Activated CD4-positive, alpha-beta memory T cell treated with anti-CD3 and anti-CD28 coated beads for 36 hours (primary cell): Measurements from ENCODE around the gene MTSS2. TPM values are rescaled to one million over a fixed set of nuclear protein-coding genes. Genes with fewer than 3 reads are reported as not detected.

ENCODE experiments used
- CTCF ChIA-PET: fragments of 350-600 bp; sonication (Branson Sonifier 250); formaldehyde crosslinking; loops from one replicate; lab custom pipeline; 2021; ENCODE audit warnings: antibody characterized with exemption, inconsistent platforms; lab: Charles Lee
- POLR2A ChIA-PET: fragments of 350-600 bp; sonication (Branson Sonifier 250); formaldehyde crosslinking; loops from one replicate; lab custom pipeline; 2021; ENCODE audit warnings: antibody characterized with exemption; lab: Charles Lee
- DNase-seq: peaks from one replicate; pipeline ENCODE4 v3.0.0-alpha.2; 2020
- H3K27ac Mint-ChIP-seq: one replicate; pipeline ENCODE4 v1.8.0; 2021; ENCODE audit warnings: mixed read lengths
- H3K27me3 Mint-ChIP-seq: one replicate; pipeline ENCODE4 v1.8.0; 2021; ENCODE audit warnings: mixed read lengths
- H3K36me3 Mint-ChIP-seq: one replicate; pipeline ENCODE4 v1.8.0; 2021; ENCODE audit warnings: mixed read lengths
- H3K4me1 Mint-ChIP-seq: one replicate; pipeline ENCODE4 v1.8.0; 2021; ENCODE audit warnings: low read depth, mixed read lengths
- H3K4me3 Mint-ChIP-seq: one replicate; pipeline ENCODE4 v1.8.0; 2021; ENCODE audit warnings: mild to moderate bottlenecking, mixed read lengths
- H3K9me3 Mint-ChIP-seq: one replicate; pipeline ENCODE4 v1.8.0; 2021; ENCODE audit warnings: mixed read lengths
- intact Hi-C: fragments of 100-400 bp; cut with micrococcal nuclease; formaldehyde crosslinking; loops from one replicate; pipeline ENCODE4 v1.15.1; 2023
- total RNA-seq, 2 experiments: library from RNA; stranded (reverse); gene quantifications; one replicate each; pipeline ENCODE4 v1.2.3, GENCODE V29; 2021

MTSS2 gene
- 1 to 10 TPM in 1 of 2 experiments, under 1 TPM in 1; 0.29 to 1.1 TPM for total RNA-seq

GRCh38 chr16:70685938-70686375 lies at the start of gene MTSS2:
TSS of gene MTSS2 (minus strand) at chr16:70686053. CDS start at chr16:70685791, 262 bp downstream.
- Mint-ChIP-seq H3K27ac (no peak within 1 kb of the TSS), H3K27me3 (peaks cover 21% of the 10 kb centered on the region), H3K36me3 (no peaks in the 10 kb centered on the region), H3K9me3 (no peaks in the 10 kb centered on the region), H3K4me3 (peak within 1 kb of the TSS; percentile 39), H3K4me1 (peaks cover 2% of the 10 kb centered on the region)
- CTCF ChIA-PET: no interaction called here
- peak; percentile 21 for DNase-seq
- POLR2A ChIA-PET: no interaction called here
- intact Hi-C loops: loop anchor here (1.0 to 10.0 kb wide), 2 partner anchors 49 to 85 kb away; no protein-coding TSS in a partner anchor

- H3K27ac Mint-ChIP-seq: no peak overlapping the region
- peaks cover 37% of the 10 kb centered on the region for H3K4me1 Mint-ChIP-seq
- H3K4me3 Mint-ChIP-seq: no peak overlapping the region
- no peak for DNase-seq
- no peaks in the 10 kb centered on the region for H3K9me3 Mint-ChIP-seq
- H3K27me3 Mint-ChIP-seq: no peaks in the 10 kb centered on the region
- ChIA-PET CTCF (interaction anchor here (0.6 to 1.3 kb wide), 2 partner anchors 36 kb away, joined by 4 to 7 read pairs; no protein-coding TSS in a partner anchor), POLR2A (interaction anchor here (0.6 kb wide), 1 partner anchor 334 kb away, joined by 5 read pairs; no protein-coding TSS in a partner anchor)
- peaks cover 5% of the 10 kb centered on the region for H3K36me3 Mint-ChIP-seq
- intact Hi-C loops: loop anchor here (10.0 kb wide), 1 partner anchor 51 kb away; the partner anchor contains the start of gene MTSS2
Measured at GRCh38 chr16:70735141-70735979, 49.5 kb upstream of the MTSS2 start.

GRCh38 chr16:70734522-70735095 lies 48.8 kb upstream of the MTSS2 start:
- ChIA-PET CTCF (interaction anchor here (0.6 to 1.3 kb wide), 2 partner anchors 33 to 37 kb away, joined by 3 to 7 read pairs; no protein-coding TSS in a partner anchor), POLR2A (interaction anchor here (0.6 kb wide), 1 partner anchor 333 kb away, joined by 5 read pairs; no protein-coding TSS in a partner anchor)
- intact Hi-C loops: loop anchor here (10.0 kb wide), 1 partner anchor 50 kb away; the partner anchor contains the start of gene MTSS2
- Mint-ChIP-seq H3K36me3 (peaks cover 12% of the 10 kb centered on the region), H3K27ac (no peak overlapping the region), H3K4me3 (no peak overlapping the region), H3K9me3 (no peaks in the 10 kb centered on the region), H3K27me3 (no peaks in the 10 kb centered on the region), H3K4me1 (peaks cover 35% of the 10 kb centered on the region)
- DNase-seq: no peak

- CTCF ChIA-PET: interaction anchor here (1.0 kb wide), 1 partner anchor 40 kb away, joined by 3 read pairs; no protein-coding TSS in a partner anchor
- Mint-ChIP-seq H3K9me3 (no peaks in the 10 kb centered on the region), H3K36me3 (peaks cover 16% of the 10 kb centered on the region), H3K4me3 (no peak overlapping the region), H3K4me1 (no peaks in the 10 kb centered on the region), H3K27me3 (no peaks in the 10 kb centered on the region), H3K27ac (no peak overlapping the region)
- intact Hi-C loops: loop anchor here (10.0 kb wide), 1 partner anchor 46 kb away; the partner anchor contains the start of gene MTSS2
- POLR2A ChIA-PET: no interaction called here
- DNase-seq: no peak
Measured at GRCh38 chr16:70730944-70731343, 45.1 kb upstream of the MTSS2 start.

GRCh38 chr16:70730031-70730430 lies 44.2 kb upstream of the MTSS2 start:
- ChIA-PET CTCF (interaction anchor here (1.0 kb wide), 1 partner anchor 41 kb away, joined by 3 read pairs; no protein-coding TSS in a partner anchor), POLR2A (no interaction called here)
- Mint-ChIP-seq H3K9me3 (no peaks in the 10 kb centered on the region), H3K4me3 (no peak overlapping the region), H3K27me3 (no peaks in the 10 kb centered on the region), H3K27ac (no peak overlapping the region), H3K4me1 (no peaks in the 10 kb centered on the region), H3K36me3 (peaks cover 16% of the 10 kb centered on the region)
- intact Hi-C loops: loop anchor here (10.0 kb wide), 1 partner anchor 45 kb away; the partner anchor contains the start of gene MTSS2
- DNase-seq: no peak

GRCh38 chr16:70729292-70729691 lies 43.4 kb upstream of the MTSS2 start:
- CTCF ChIA-PET: no interaction called here
- DNase-seq: no peak
- intact Hi-C loops: no loop called here
- Mint-ChIP-seq H3K4me1 (no peaks in the 10 kb centered on the region), H3K36me3 (peaks cover 16% of the 10 kb centered on the region), H3K9me3 (no peaks in the 10 kb centered on the region), H3K27ac (no peak overlapping the region), H3K27me3 (no peaks in the 10 kb centered on the region), H3K4me3 (no peak overlapping the region)
- POLR2A ChIA-PET: no interaction called here

GRCh38 chr16:70728150-70728549 lies 42.3 kb upstream of the MTSS2 start:
- POLR2A ChIA-PET: no interaction called here
- no peaks in the 10 kb centered on the region for H3K9me3 Mint-ChIP-seq
- intact Hi-C loops: no loop called here

GRCh38 chr16:70726892-70727361 lies 41.1 kb upstream of the MTSS2 start:
- ChIA-PET CTCF (interaction anchor here (0.8 kb wide), 1 partner anchor 44 kb away, joined by 4 read pairs; no protein-coding TSS in a partner anchor), POLR2A (no interaction called here)
- intact Hi-C loops: no loop called here
- H3K36me3 Mint-ChIP-seq: peaks cover 22% of the 10 kb centered on the region
- no peak overlapping the region for H3K4me3 Mint-ChIP-seq
- no peak overlapping the region for H3K27ac Mint-ChIP-seq
- no peaks in the 10 kb centered on the region for H3K4me1 Mint-ChIP-seq
- DNase-seq: no peak
- no peaks in the 10 kb centered on the region for H3K27me3 Mint-ChIP-seq
- no peaks in the 10 kb centered on the region for H3K9me3 Mint-ChIP-seq

More at GRCh38 chr16:70728150-70728549, 42.3 kb upstream of the MTSS2 start:
- CTCF ChIA-PET: no interaction called here
- H3K27ac Mint-ChIP-seq: no peak overlapping the region
- peaks cover 16% of the 10 kb centered on the region for H3K36me3 Mint-ChIP-seq
- H3K4me1 Mint-ChIP-seq: no peaks in the 10 kb centered on the region
- H3K27me3 Mint-ChIP-seq: no peaks in the 10 kb centered on the region
- DNase-seq: no peak
- H3K4me3 Mint-ChIP-seq: no peak overlapping the region

GRCh38 chr16:70725912-70726828 lies 40.3 kb upstream of the MTSS2 start:
- ChIA-PET POLR2A (no interaction called here), CTCF (interaction anchor here (0.8 kb wide), 1 partner anchor 45 kb away, joined by 4 read pairs; no protein-coding TSS in a partner anchor)
- no peak overlapping the region for H3K27ac Mint-ChIP-seq

GRCh38 chr16:70725024-70725911 lies 39.4 kb upstream of the MTSS2 start:
- Mint-ChIP-seq H3K27ac (no peak overlapping the region), H3K9me3 (no peaks in the 10 kb centered on the region), H3K27me3 (no peaks in the 10 kb centered on the region), H3K36me3 (peaks cover 27% of the 10 kb centered on the region), H3K4me1 (peaks cover 2% of the 10 kb centered on the region), H3K4me3 (no peak overlapping the region)
- ChIA-PET POLR2A (no interaction called here), CTCF (interaction anchor here (1.4 kb wide), 1 partner anchor 46 kb away, joined by 6 read pairs; no protein-coding TSS in a partner anchor)
- no peak for DNase-seq
- intact Hi-C loops: no loop called here

More at GRCh38 chr16:70725912-70726828, 40.3 kb upstream of the MTSS2 start:
- H3K27me3 Mint-ChIP-seq: no peaks in the 10 kb centered on the region
- no peak for DNase-seq
- no peaks in the 10 kb centered on the region for H3K9me3 Mint-ChIP-seq
- peaks cover 24% of the 10 kb centered on the region for H3K36me3 Mint-ChIP-seq
- intact Hi-C loops: no loop called here
- H3K4me3 Mint-ChIP-seq: no peak overlapping the region
- H3K4me1 Mint-ChIP-seq: no peaks in the 10 kb centered on the region
